ENCODE measurements around the gene MCC.
"Not testable (repeated sequence)": the region's sequence is repeated elsewhere in the genome, so short reads cannot be mapped to it uniquely, and the experiment has no call there.

Gene MCC

GRCh38 chr5:113474100-113474728 is 14.0 kb downstream of the MCC start:
- no peak for TF ChIP-seq EZH2phosphoT487 (conservative IDR thresholded peaks at IDR 0.05; ENCODE audit: low read length)
- TF ChIP-seq CTCF (IDR thresholded peaks at IDR 0.05; ENCODE audit: insufficient read depth, low read length, poor library complexity, severe bottlenecking) = no peak
- no peaks in the 10 kb centered on the region for H3K9me2 ChIP-seq (replicated peaks; ENCODE audit: insufficient read depth, low read length)
- H4K20me1 ChIP-seq (ENCODE audit: low read depth, low read length) = no peaks in the 10 kb centered on the region
- H2AFZ ChIP-seq (ENCODE audit: low read depth, low read length, severe bottlenecking) = no peak overlapping the region
- H3K79me2 ChIP-seq (ENCODE audit: insufficient read depth, low read length) = no peaks in the 10 kb centered on the region
- no peak overlapping the region for H3K4me3 ChIP-seq (ENCODE audit: insufficient read depth, low read length, poor library complexity, severe bottlenecking)
- H3K36me3 ChIP-seq (ENCODE audit: low read length) = no peaks in the 10 kb centered on the region
- no peak overlapping the region for H3K4me2 ChIP-seq (ENCODE audit: low read depth, low read length, poor library complexity, severe bottlenecking)
- no peak overlapping the region for H3K27ac ChIP-seq (ENCODE audit: low read depth, low read length)
- H3K9me3 ChIP-seq (ENCODE audit: insufficient read depth, low read length) = no peaks in the 10 kb centered on the region
- no peak overlapping the region for H3K9ac ChIP-seq (ENCODE audit: low read length)
- H3F3A ChIP-seq (ENCODE audit: insufficient read depth) = no peaks in the 10 kb centered on the region
- H3K27me3 ChIP-seq (ENCODE audit: low read length) = no peaks in the 10 kb centered on the region

GRCh38 chr5:113463032-113463431 is 25.2 kb downstream of the MCC start:
- Histone ChIP-seq H3K9me3 (ENCODE audit: insufficient read depth, low read length) (no peaks in the 10 kb centered on the region), H3K79me2 (ENCODE audit: insufficient read depth, low read length) (no peaks in the 10 kb centered on the region), H3K4me3 (ENCODE audit: insufficient read depth, low read length, poor library complexity, severe bottlenecking) (no peak overlapping the region), H2AFZ (ENCODE audit: low read depth, low read length, severe bottlenecking) (no peak overlapping the region), H3K4me2 (ENCODE audit: low read depth, low read length, poor library complexity, severe bottlenecking) (no peak overlapping the region), H3K9me2 (replicated peaks; ENCODE audit: insufficient read depth, low read length) (no peaks in the 10 kb centered on the region), H3K27ac (ENCODE audit: low read depth, low read length) (no peak overlapping the region), H3K27me3 (ENCODE audit: low read length) (no peaks in the 10 kb centered on the region), H4K20me1 (ENCODE audit: low read depth, low read length) (no peaks in the 10 kb centered on the region), H3K36me3 (ENCODE audit: low read length) (no peaks in the 10 kb centered on the region), H3F3A (ENCODE audit: insufficient read depth) (no peaks in the 10 kb centered on the region), H3K9ac (ENCODE audit: low read length) (no peak overlapping the region)
- TF ChIP-seq CTCF (IDR thresholded peaks at IDR 0.05; ENCODE audit: insufficient read depth, low read length, poor library complexity, severe bottlenecking) = no peak
- TF ChIP-seq EZH2phosphoT487 (conservative IDR thresholded peaks at IDR 0.05; ENCODE audit: low read length) = no peak

GRCh38 chr5:113457106-113457505 is 31.1 kb downstream of the MCC start:
- not testable (repeated sequence) for H3K36me3 ChIP-seq (ENCODE audit: low read length); H3K4me3 ChIP-seq (ENCODE audit: insufficient read depth, low read length, poor library complexity, severe bottlenecking); H3K79me2 ChIP-seq (ENCODE audit: insufficient read depth, low read length); H3F3A ChIP-seq (ENCODE audit: insufficient read depth); H3K9me3 ChIP-seq (ENCODE audit: insufficient read depth, low read length); H3K27ac ChIP-seq (ENCODE audit: low read depth, low read length); H2AFZ ChIP-seq (ENCODE audit: low read depth, low read length, severe bottlenecking); H3K27me3 ChIP-seq (ENCODE audit: low read length); H4K20me1 ChIP-seq (ENCODE audit: low read depth, low read length); H3K4me2 ChIP-seq (ENCODE audit: low read depth, low read length, poor library complexity, severe bottlenecking); H3K9ac ChIP-seq (ENCODE audit: low read length); H3K9me2 ChIP-seq (replicated peaks; ENCODE audit: insufficient read depth, low read length)

GRCh38 chr5:113452941-113453340 is 35.3 kb downstream of the MCC start:
- TF ChIP-seq CTCF (IDR thresholded peaks at IDR 0.05; ENCODE audit: insufficient read depth, low read length, poor library complexity, severe bottlenecking) = no peak
- no peak for TF ChIP-seq EZH2phosphoT487 (conservative IDR thresholded peaks at IDR 0.05; ENCODE audit: low read length)
- Histone ChIP-seq H3K27ac (ENCODE audit: low read depth, low read length) (no peak overlapping the region), H2AFZ (ENCODE audit: low read depth, low read length, severe bottlenecking) (no peak overlapping the region), H3K4me3 (ENCODE audit: insufficient read depth, low read length, poor library complexity, severe bottlenecking) (no peak overlapping the region), H3K9me2 (replicated peaks; ENCODE audit: insufficient read depth, low read length) (no peaks in the 10 kb centered on the region), H3K9ac (ENCODE audit: low read length) (no peak overlapping the region), H4K20me1 (ENCODE audit: low read depth, low read length) (no peaks in the 10 kb centered on the region), H3F3A (ENCODE audit: insufficient read depth) (no peaks in the 10 kb centered on the region), H3K9me3 (ENCODE audit: insufficient read depth, low read length) (no peaks in the 10 kb centered on the region), H3K4me2 (ENCODE audit: low read depth, low read length, poor library complexity, severe bottlenecking) (no peak overlapping the region), H3K36me3 (ENCODE audit: low read length) (no peaks in the 10 kb centered on the region), H3K27me3 (ENCODE audit: low read length) (no peaks in the 10 kb centered on the region), H3K79me2 (ENCODE audit: insufficient read depth, low read length) (no peaks in the 10 kb centered on the region)
